GM21723 (cell line): ENCODE results near the gene SLC4A11.
"Not testable (repeated sequence)": the region's sequence is repeated elsewhere in the genome, so short reads cannot be mapped to it uniquely, and the experiment has no call there.

Source experiments
- ATAC-seq: cut with Tn5 transposase; IDR thresholded peaks from one replicate; pipeline ENCODE4 v1.9.1; 2021; ENCODE audit warnings: mild to moderate bottlenecking, moderate library complexity; ENCODE audit not compliant: unreplicated experiment

SLC4A11 gene

GRCh38 chr20:3204124-3204794 is 34.7 kb downstream of the SLC4A11 start, which contains the start of gene DDRGK1:
Gene DDRGK1, minus strand, starts transcription at chr20:3204682. Its CDS starts 55 bp downstream, at chr20:3204627.
- peak; percentile 81 for ATAC-seq

DNA sequence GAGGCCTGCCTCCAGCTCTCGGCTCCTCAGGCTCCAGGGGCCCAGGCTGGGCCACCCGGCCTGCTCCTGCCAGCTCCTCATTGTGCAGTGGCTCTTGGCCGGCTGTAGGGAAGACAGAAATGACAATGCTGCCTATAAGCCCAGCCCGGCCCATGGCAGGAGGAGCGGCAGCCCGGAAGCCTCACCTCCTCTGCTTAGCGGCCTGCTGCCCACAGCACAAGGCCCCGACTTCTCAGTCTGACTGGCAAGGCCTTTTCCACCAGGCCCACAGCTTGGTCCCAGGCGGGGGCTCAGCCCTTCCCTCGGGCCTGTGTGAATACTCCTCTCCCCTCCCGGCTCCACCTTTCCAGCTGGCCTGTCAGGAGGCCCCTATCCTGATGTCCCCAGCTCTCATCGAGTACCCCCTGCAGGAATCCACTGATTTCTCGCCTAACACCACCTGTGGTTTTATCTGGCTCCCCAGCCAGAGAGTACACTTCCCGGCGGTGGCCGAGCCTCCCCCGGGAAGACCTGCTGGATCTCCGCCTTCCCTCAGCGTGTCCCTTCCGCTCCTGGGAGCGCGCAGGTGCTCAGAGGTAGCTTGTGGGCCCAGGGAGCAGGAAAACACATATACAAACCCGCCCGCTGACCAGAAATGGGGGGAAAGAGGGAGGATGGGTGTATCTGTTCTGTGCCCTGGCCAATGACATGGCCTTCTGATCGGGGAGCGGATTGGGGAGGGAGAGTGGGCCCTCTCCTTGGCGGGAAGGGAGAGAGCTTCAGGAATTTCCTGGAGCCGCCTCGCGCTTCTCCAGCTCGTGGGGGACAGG is 35.5 kb downstream of the SLC4A11 start:
- ATAC-seq = peak; percentile 18

DNA sequence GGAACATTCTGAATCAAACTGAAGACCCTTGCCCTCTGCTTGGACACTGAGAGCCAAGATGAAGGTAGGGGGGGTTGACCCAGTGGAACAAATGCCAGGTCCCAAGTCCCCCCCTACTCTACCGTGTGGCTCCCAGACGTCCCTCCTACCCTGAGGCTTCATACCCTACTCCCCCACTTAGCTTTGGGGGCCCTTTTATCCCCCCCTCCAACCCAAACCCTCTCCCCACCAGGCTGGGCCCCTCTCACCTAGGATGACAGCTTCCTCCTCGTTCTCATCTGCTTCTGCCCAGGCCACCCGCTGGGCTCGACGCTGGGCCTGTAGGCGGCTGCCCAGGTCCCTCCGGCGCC is 36.0 kb downstream of the SLC4A11 start:
- ATAC-seq = no peak

DNA sequence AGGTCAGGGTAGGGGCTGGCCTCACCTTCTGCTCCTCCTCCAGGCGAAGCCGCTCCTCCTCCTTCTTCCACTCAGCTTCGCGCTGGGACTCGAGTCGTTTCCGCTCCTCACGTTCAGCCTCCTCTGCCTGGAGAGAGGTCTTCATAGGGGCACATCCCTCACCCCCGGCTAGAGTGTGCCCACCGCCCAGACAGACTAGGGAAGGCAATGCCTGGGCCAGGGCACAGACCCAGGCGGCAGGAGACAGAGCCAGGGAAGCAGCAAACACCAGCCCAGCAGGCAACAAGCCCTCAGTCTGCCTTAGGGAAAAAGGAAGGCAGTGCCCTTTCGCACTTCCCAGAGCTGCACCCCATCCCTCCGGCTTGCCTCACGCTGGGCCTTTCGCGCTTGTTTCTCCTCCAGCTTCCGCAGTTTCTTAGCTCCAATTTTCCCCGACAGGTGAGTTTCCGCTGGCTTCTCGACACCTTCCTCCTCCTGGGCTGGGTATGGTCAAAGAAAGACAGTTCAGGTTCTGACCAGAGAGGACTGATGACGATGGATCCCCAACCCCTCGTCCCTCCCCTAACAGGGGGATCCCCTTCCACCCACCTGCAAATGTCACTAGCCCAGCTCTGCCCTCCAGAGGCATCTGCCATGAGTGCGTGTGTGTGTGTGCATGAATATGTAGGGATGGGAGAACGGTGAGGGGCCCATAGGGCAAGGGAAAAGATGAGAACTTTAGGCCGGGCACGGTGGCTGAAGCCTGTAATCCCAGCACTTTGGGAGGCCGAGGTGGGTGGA is 38.8 kb downstream of the SLC4A11 start:
- ATAC-seq = no peak

DNA sequence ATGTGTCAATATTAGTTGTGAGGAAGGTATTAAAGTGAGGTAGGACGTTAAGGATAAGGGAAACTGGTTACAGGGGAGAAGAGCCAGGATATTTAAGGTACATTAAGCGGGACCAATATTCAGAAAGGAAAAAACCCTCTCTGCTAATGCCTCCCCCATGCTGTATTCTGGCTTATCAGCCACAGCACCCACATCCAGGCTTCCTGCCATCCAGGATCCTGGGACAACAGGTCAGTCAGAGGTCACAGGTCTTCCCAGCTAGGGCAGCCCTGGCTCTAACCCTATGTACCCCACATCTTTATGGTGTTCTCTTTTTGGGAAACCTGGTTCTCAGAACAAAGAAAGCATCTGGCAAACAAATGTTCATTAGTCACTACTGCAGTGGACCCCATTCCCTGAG is 39.8 kb downstream of the SLC4A11 start:
- ATAC-seq = no peak

- ATAC-seq = no peak
Observed at GRCh38 chr20:3195590-3196237, 43.3 kb downstream of the SLC4A11 start.

DNA sequence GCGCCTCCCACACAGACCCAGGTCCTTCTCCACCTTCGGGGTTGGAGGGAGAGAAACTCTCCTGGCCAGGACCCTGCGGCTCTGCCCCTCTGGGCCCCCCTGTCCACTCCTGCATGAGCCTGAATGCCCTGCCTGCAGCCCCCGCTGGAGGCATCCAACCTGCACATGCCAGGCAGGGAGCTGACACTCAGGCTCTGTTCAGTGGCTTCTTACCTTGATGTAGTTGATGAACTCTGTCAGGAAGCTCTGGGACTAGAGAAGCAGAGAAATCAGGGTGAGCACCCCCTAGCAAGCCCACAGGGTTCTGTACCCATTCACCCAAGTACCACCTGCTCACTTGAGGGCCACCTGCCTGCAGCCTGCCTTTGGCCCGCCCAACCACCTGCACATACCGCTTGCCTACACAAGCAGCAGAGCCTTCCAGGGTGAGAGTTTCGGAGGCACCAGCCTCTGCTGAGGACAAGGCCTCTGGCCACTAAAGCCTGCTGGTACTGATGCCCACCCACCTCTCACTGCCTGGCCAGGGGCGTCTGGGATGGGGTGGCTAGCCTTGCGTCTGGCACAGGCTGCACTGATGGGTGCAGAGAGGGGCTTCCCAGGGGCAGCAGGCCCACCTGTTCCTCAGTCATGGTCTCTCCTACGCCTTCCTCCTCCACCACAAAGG is 44.2 kb downstream of the SLC4A11 start:
- ATAC-seq = no peak

GRCh38 chr20:3193806-3194616 is 45.0 kb downstream of the SLC4A11 start:
- no peak for ATAC-seq

DNA sequence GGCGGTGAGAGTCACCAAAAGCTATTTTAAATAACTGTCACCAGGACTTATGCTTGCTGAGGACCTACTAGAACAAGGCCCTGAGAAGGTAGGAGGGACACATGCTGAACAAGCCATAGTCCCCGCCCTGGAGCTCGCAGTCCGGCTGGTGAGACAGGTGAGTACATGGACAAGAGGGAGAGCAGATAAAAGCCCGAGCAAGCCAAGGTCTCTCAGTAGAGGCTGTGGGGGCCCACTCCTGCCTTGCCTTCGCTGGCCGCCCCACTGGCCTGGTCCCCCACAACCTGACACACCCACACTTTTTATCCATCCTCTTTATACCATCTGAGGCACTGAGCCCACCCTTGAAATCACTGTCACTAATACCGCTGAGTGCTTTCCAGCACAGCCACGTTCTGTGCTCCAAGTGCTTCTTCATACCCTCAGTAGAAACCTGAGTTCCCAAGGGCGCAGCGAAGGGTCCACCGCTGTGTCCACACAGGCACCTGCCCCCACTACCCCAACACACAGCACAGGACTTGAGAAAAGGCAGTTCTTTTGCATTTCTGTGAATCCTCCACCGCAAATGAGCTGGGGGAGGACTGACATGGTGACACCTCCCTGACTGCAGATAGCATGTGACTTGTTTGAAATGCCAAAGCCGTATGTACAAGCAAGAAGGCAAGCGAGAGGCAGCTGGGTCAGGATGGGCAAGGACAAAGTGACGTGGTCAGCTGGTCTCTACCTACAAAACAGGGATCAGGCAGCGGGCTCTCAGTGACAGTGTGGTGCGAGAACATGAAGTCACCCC is 46.6 kb downstream of the SLC4A11 start:
- ATAC-seq = no peak

- no peak for ATAC-seq
Observed at GRCh38 chr20:3190681-3191111, 48.3 kb downstream of the SLC4A11 start.

- ATAC-seq = no peak
Observed at GRCh38 chr20:3189561-3190131, 49.3 kb downstream of the SLC4A11 start.

GRCh38 chr20:3188823-3189413 is 50.1 kb downstream of the SLC4A11 start:
- ATAC-seq = no peak

- not testable (repeated sequence) for ATAC-seq
Observed at GRCh38 chr20:3187861-3188260, 51.1 kb downstream of the SLC4A11 start.

DNA sequence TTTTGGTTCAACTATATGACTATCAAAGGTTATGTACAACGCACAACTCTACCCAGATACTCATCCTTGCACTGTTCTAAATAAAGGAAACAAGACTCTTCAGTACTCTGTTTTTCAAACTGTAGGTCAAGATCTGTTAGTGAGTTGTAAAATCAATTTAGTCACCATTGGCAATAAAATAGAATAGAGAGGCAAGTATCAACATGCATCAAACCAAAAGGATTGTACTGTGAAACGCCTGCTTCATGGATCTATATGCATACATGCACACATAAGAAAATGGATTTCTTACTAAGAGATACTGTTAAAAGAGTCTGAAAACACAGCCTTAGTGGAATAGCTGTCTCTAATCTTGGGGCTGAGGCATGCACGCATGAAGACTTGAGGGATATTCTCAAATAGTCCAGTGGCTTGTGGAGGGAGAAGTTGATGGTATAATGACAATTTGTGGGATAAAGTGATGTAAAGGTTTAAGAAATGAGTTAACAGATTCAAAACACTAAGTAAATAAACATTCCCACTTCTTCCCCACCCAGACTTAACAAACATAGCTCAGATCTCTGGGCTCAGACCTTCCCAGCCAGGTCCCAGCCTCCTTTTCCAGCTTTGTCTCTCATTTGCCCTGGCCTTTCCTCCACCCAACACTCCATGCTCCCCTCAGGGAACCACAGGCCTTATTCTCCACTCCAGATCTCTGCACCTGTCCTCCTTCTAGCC is 54.9 kb downstream of the SLC4A11 start:
- ATAC-seq = no peak

GRCh38 chr20:3182429-3182828 is 56.6 kb downstream of the SLC4A11 start:
- ATAC-seq = not testable (repeated sequence)

GRCh38 chr20:3181270-3181669 is 57.7 kb downstream of the SLC4A11 start:
- ATAC-seq = no peak

DNA sequence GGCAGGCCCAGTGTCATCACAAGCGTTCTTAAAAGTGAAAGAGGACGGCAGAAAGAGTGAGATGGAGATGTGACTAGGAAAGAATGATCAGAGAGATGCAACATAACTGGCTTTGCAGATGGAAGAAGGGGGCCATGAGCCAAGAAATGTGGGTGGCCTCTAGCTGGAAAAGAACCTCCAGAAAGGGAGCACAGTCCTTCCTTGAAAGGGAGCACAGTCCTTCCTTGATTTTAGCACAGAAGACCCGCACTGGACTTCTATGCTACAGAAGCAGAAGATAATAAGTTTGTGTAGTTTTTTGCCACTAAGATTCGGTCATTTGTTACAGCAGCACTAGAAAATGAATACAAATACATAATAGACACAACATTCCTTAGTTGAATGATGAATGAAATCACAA is 58.7 kb downstream of the SLC4A11 start:
- no peak for ATAC-seq
